Measurements from ENCODE around the gene RNF152.

GRCh38 chr18:61761875-61762274 lies 130.9 kb downstream of the RNF152 start:
- TF ChIP-seq CTCF (IDR thresholded peaks at IDR 0.05), result no peak
- TF ChIP-seq SIN3A (IDR thresholded peaks at IDR 0.05; ENCODE audit: borderline replicate concordance, insufficient read depth, low read depth, low read length), result no peak
- no peak for TF ChIP-seq POLR2AphosphoS5 (IDR thresholded peaks at IDR 0.05; ENCODE audit: low read depth, low read length)
- TF ChIP-seq TCF7L2 (IDR thresholded peaks at IDR 0.05; ENCODE audit: low read depth, low read length), result no peak

Data from Panc1 (cell line).